ENCODE measurements around the gene RAPGEF2.

GRCh38 chr4:159347813-159348212, 244.9 kb downstream of the RAPGEF2 start:
- TF ChIP-seq CTCF (IDR thresholded peaks at IDR 0.05) (no peak), POLR2A (IDR thresholded peaks at IDR 0.05) (no peak)

All from testis (tissue), 2 donors.